A673 (cell line): Measurements from ENCODE around the gene EIF2AK3. TPM values are rescaled to one million over a fixed set of nuclear protein-coding genes. Genes with fewer than 3 reads are reported as not detected.

Experiments used
- BruUV-seq: library from RNA; stranded (reverse); fragments of 400-500 nt; replicated peaks from 2 replicates; lab custom pipeline; 2021; lab: Mats Ljungman, UMichigan
- CTCF ChIA-PET: fragments of 300-600 bp; sonication (Branson Sonifier 250); formaldehyde crosslinking; loops from one replicate; lab custom pipeline; 2022; ENCODE audit warnings: antibody characterized with exemption; lab: Charles Lee
- POLR2A ChIA-PET: fragments of 300-600 bp; sonication (Branson Sonifier 250); formaldehyde crosslinking; loops from one replicate; lab custom pipeline; 2022; ENCODE audit warnings: antibody characterized with exemption; ENCODE audit not compliant: low non-redundant PET; lab: Charles Lee
- DNase-seq: peaks from one replicate; pipeline ENCODE4 v3.0.0-alpha.2; 2015; ENCODE audit warnings: low spot score
- H3K27ac ChIP-seq: fragments of 200-600 bp; sonication (generic); 2 replicates; pipeline ENCODE4 v1.5.1; 2016; ENCODE audit warnings: mixed run types, low read depth, mild to moderate bottlenecking, mixed read lengths, antibody characterized with exemption, low read length; ENCODE audit not compliant: poor library complexity, severe bottlenecking
- H3K27me3 ChIP-seq: fragments of 200-600 bp; sonication (generic); replicated peaks from 2 replicates; pipeline ENCODE4 v1.6.1; 2017; ENCODE audit warnings: mixed run types, low read depth, mild to moderate bottlenecking, mixed read lengths, antibody characterized with exemption, low read length; ENCODE audit not compliant: insufficient read depth, poor library complexity
- H3K36me3 ChIP-seq: fragments of 200-600 bp; sonication (generic); 2 replicates; pipeline ENCODE4 v1.6.1; 2016; ENCODE audit warnings: mixed run types, mild to moderate bottlenecking, mixed read lengths, antibody characterized with exemption, low read length; ENCODE audit not compliant: insufficient read depth, poor library complexity, severe bottlenecking
- H3K4me1 ChIP-seq: fragments of 200-600 bp; sonication (generic); 2 replicates; pipeline ENCODE4 v1.6.1; 2017; ENCODE audit warnings: mixed run types, mild to moderate bottlenecking, mixed read lengths, antibody characterized with exemption, low read length; ENCODE audit not compliant: insufficient read depth, poor library complexity, severe bottlenecking
- H3K4me3 ChIP-seq: fragments of 200-600 bp; sonication (generic); 2 replicates; pipeline ENCODE4 v1.5.1; 2016; ENCODE audit warnings: low read depth, mixed run types, mild to moderate bottlenecking, mixed read lengths, low read length; ENCODE audit not compliant: poor library complexity, severe bottlenecking
- H3K9me3 ChIP-seq: fragments of 200-600 bp; sonication (generic); 2 replicates; pipeline ENCODE4 v1.6.1; 2016; ENCODE audit warnings: mixed run types, low read depth, mild to moderate bottlenecking, mixed read lengths, antibody characterized with exemption, low read length; ENCODE audit not compliant: poor library complexity, severe bottlenecking
- CTCF ChIP-seq: fragments of 300-800, 200-600 bp; sonication (generic); conservative IDR thresholded peaks from 2 replicates; pipeline ENCODE4 v1.5.1; 2017; ENCODE audit warnings: low read depth, mild to moderate bottlenecking, antibody characterized with exemption, low read length, moderate library complexity, mixed read lengths
- EZH2 ChIP-seq: fragments of 200-600 bp; sonication (generic); IDR thresholded peaks from 2 replicates; pipeline ENCODE4 v1.6.1; 2017; ENCODE audit warnings: borderline replicate concordance, low read depth, mild to moderate bottlenecking, mixed read lengths, antibody characterized with exemption, low read length; ENCODE audit not compliant: poor library complexity, severe bottlenecking
- intact Hi-C: fragments of 100-400 bp; cut with micrococcal nuclease; formaldehyde crosslinking; loops from one replicate; pipeline ENCODE4 v1.10.0; 2022; ENCODE audit not compliant: unreplicated experiment
- total RNA-seq: library from RNA; stranded (reverse); gene quantifications from 2 replicates; pipeline ENCODE4 v1.2.3, GENCODE V29; 2021

EIF2AK3 gene
- total RNA-seq, 1 experiment from 2014 or later = 5.1 TPM

- no peak overlapping the region for H3K27ac ChIP-seq
- intact Hi-C loops = no loop called here
- no TSS peak for BruUV-seq
- no peaks in the 10 kb centered on the region for H3K9me3 ChIP-seq
- no peaks in the 10 kb centered on the region for H3K36me3 ChIP-seq
- H3K27me3 ChIP-seq = no peaks in the 10 kb centered on the region
- CTCF ChIA-PET = no interaction called here
- POLR2A ChIA-PET = no interaction called here
- no peak overlapping the region for H3K4me3 ChIP-seq
- no peak for DNase-seq
- peaks cover 19% of the 10 kb centered on the region for H3K4me1 ChIP-seq
- TF ChIP-seq EZH2 (no peak), CTCF (no peak)
Observed at GRCh38 chr2:88603146-88603545, 24.1 kb downstream of the EIF2AK3 start.

GRCh38 chr2:88602022-88602421 lies 25.2 kb downstream of the EIF2AK3 start:
- Histone ChIP-seq H3K4me3 (no peak overlapping the region), H3K4me1 (peaks cover 26% of the 10 kb centered on the region), H3K27ac (no peak overlapping the region), H3K9me3 (no peaks in the 10 kb centered on the region), H3K27me3 (no peaks in the 10 kb centered on the region), H3K36me3 (no peaks in the 10 kb centered on the region)
- POLR2A ChIA-PET = no interaction called here
- CTCF ChIA-PET = no interaction called here
- no TSS peak for BruUV-seq
- intact Hi-C loops = no loop called here
- TF ChIP-seq CTCF = no peak
- TF ChIP-seq EZH2 = no peak
- no peak for DNase-seq

- intact Hi-C loops = no loop called here
- no peaks in the 10 kb centered on the region for H3K9me3 ChIP-seq
- no peak overlapping the region for H3K4me3 ChIP-seq
- TF ChIP-seq CTCF (no peak), EZH2 (no peak)
- no peak for DNase-seq
- H3K27me3 ChIP-seq = no peaks in the 10 kb centered on the region
- ChIA-PET POLR2A (no interaction called here), CTCF (no interaction called here)
- no peak overlapping the region for H3K27ac ChIP-seq
- no peaks in the 10 kb centered on the region for H3K36me3 ChIP-seq
- no TSS peak for BruUV-seq
- H3K4me1 ChIP-seq = peaks cover 27% of the 10 kb centered on the region
Observed at GRCh38 chr2:88601286-88601685, 26.0 kb downstream of the EIF2AK3 start.
